Esophagus muscularis mucosa (tissue), 4 donors: ENCODE measurements around the gene HS1BP3. TPM values are rescaled to one million over a fixed set of nuclear protein-coding genes. Genes with fewer than 3 reads are reported as not detected.

Source experiments
- DNase-seq: peaks from one replicate; pipeline ENCODE4 v3.0.0-alpha.2; 2017; ENCODE audit errors: extremely low spot score
- H3K27ac ChIP-seq, 4 donors: fragments of 200-600 bp; sonication (generic); replicated peaks in 1 of 4; 1 replicate in 3 of 4; 2 replicates in 1 of 4; pipeline ENCODE4 v1.5.1; 2016 to 2019; ENCODE audit warnings: mild to moderate bottlenecking in 1 of 4
- H3K27me3 ChIP-seq, 4 donors: fragments of 200-600 bp; sonication (generic); one replicate each; pipeline versions ENCODE4 v1.5.1 to v1.6.0; 2016 to 2019
- H3K36me3 ChIP-seq, 4 donors: fragments of 200-600 bp; sonication (generic); one replicate each; pipeline ENCODE4 v1.5.1; 2016 to 2019
- H3K4me1 ChIP-seq, 4 donors: fragments of 200-600 bp; sonication (generic); one replicate each; pipeline ENCODE4 v1.5.1; 2016 to 2019
- H3K4me3 ChIP-seq, 4 donors: fragments of 200-600 bp; sonication (generic); 1 replicate in 2 of 4; 2 replicates in 2 of 4; pipeline ENCODE4 v1.5.1; 2016 to 2019; ENCODE audit warnings: mild to moderate bottlenecking in 4 of 4, moderate library complexity in 1 of 4
- H3K9me3 ChIP-seq, 4 donors: fragments of 200-600 bp; sonication (generic); 1 replicate in 3 of 4; 2 replicates in 1 of 4; pipeline ENCODE4 v1.5.1; 2016 to 2019
- CTCF ChIP-seq, 3 experiments: fragments of 200-600 bp in 2 of 3; fragments of 450-650 bp in 1 of 3; sonication (generic) in 2 of 3; IDR thresholded peaks; one replicate each; pipeline ENCODE4 v1.5.1; 2017 to 2019; ENCODE audit warnings: antibody characterized with exemption in 3 of 3, mild to moderate bottlenecking in 2 of 3, moderate library complexity in 1 of 3
- EP300 ChIP-seq: sonication (generic); formaldehyde crosslinking; IDR thresholded peaks from one replicate; pipeline ENCODE4 v1.6.1; 2017; ENCODE audit warnings: antibody characterized with exemption
- POLR2A ChIP-seq: fragments of 450-650 bp; IDR thresholded peaks from one replicate; pipeline ENCODE4 v1.6.1; 2017; ENCODE audit warnings: antibody characterized with exemption, moderate library complexity, mild to moderate bottlenecking, low read depth
- POLR2AphosphoS5 ChIP-seq, 2 donors: sonication (generic); formaldehyde crosslinking; IDR thresholded peaks; one replicate each; pipeline ENCODE4 v1.6.1; 2017; ENCODE audit warnings: antibody characterized with exemption in 2 of 2
- WGBS: methylation state at CpG from one replicate; pipeline ENCODE4 v1.1.5; 2018; 5-methylcytosine and 5-hydroxymethylcytosine counted together
- intact Hi-C: fragments of 100-400 bp; cut with DNase I; formaldehyde crosslinking; loops from one replicate; pipeline ENCODE4 v1.15.1; 2023
- total RNA-seq, 4 donors: library from RNA; depleted of rRNA; stranded (reverse); fragments of >200 nt; gene quantifications; one replicate each; pipeline versions ENCODE4 v1.1.0 to v1.2.1, GENCODE V29; 2016

HS1BP3 gene, protein sequence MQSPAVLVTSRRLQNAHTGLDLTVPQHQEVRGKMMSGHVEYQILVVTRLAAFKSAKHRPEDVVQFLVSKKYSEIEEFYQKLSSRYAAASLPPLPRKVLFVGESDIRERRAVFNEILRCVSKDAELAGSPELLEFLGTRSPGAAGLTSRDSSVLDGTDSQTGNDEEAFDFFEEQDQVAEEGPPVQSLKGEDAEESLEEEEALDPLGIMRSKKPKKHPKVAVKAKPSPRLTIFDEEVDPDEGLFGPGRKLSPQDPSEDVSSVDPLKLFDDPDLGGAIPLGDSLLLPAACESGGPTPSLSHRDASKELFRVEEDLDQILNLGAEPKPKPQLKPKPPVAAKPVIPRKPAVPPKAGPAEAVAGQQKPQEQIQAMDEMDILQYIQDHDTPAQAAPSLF
- 10 to 100 TPM; 42.6 to 95.6 (median 60.0) TPM for total RNA-seq

- Histone ChIP-seq H3K27me3 (no peaks in the 10 kb centered on the region), H3K4me3 (peak within 1 kb of the TSS; percentile 76 to 96 (median 90)), H3K9me3 (no peaks in the 10 kb centered on the region), H3K4me1 (peaks cover 28 to 59% (median 56%) of the 10 kb centered on the region in 4 donors), H3K36me3 (peaks cover 0 to 11% (median 7%) of the 10 kb centered on the region in 4 donors), H3K27ac (peak within 1 kb of the TSS; percentile 93 to 98 (median 98))
- DNase-seq = peak; percentile 94
- TF ChIP-seq POLR2AphosphoS5 (IDR thresholded peaks at IDR 0.05) (peak; percentile 82 to 97), CTCF (IDR thresholded peaks at IDR 0.05) (peak; percentile 95 to 99 (median 99)), EP300 (no peak), POLR2A (peak; percentile 87)
- intact Hi-C loops = no loop called here
- 0% methylated on average over 12 of the region's 72 CpGs for WGBS
Measured at GRCh38 chr2:20650877-20651730, at the start of gene HS1BP3. HS1BP3 (minus strand) TSS chr2:20651098; CDS start chr2:20651063, 35 bp downstream.

DNA sequence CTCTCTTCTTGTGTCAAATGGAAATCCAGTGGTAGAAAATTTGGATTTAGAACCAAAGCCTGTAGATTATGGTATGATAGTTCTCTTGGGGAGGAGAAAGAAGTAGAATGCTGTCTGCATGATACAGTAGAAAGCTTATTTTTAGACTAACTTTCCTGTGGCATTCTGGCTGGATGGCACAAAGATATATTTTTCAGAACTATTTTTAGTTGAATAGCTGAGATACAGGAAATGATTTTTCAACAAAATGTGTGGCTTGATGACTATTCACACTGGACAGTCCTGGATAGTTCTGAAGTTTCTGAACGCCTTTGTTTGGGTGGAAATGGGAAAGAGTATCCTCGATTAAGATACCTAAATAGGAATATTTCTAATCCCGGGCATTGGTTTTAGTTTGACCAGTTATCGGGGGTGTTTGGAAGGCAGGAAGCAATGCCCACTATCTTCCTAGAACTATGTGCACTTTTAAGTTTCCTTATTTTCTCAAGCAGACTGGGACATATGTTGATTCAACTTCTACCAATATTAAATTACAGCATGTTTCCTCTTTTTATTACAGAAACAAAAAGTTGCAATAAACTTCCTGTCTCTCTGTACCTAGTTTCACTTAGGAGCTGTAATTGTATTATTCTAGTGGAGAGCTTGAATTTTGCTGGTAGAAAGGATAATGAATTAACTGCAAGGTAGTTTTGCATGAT is 48.2 kb upstream of the HS1BP3 start:
- intact Hi-C loops = no loop called here
- H3K36me3 ChIP-seq = peaks cover 0 to 29% (median 5%) of the 10 kb centered on the region in 4 donors
- H3K9me3 ChIP-seq = no peaks in the 10 kb centered on the region
- peaks cover 0 to 8% (median 0%) of the 10 kb centered on the region in 4 donors for H3K4me1 ChIP-seq
- DNase-seq = no peak
- TF ChIP-seq POLR2AphosphoS5 (IDR thresholded peaks at IDR 0.05) (no peak), POLR2A (no peak), CTCF (IDR thresholded peaks at IDR 0.05) (no peak), EP300 (no peak)
- no peaks in the 10 kb centered on the region for H3K27me3 ChIP-seq
- no peak overlapping the region for H3K27ac ChIP-seq
- WGBS = 42% methylated on average over 4 of the region's 4 CpGs
- no peak overlapping the region for H3K4me3 ChIP-seq

GRCh38 chr2:20697322-20697934 is 46.5 kb upstream of the HS1BP3 start:
- WGBS = 98% methylated on average over 2 of the region's 2 CpGs
- no peaks in the 10 kb centered on the region for H3K9me3 ChIP-seq
- intact Hi-C loops = no loop called here
- no peak overlapping the region for H3K4me3 ChIP-seq
- H3K27ac ChIP-seq = no peak overlapping the region
- no peaks in the 10 kb centered on the region for H3K27me3 ChIP-seq
- no peak for TF ChIP-seq CTCF (IDR thresholded peaks at IDR 0.05)
- no peak for TF ChIP-seq POLR2A
- no peak for TF ChIP-seq EP300
- no peak for TF ChIP-seq POLR2AphosphoS5 (IDR thresholded peaks at IDR 0.05)
- DNase-seq = no peak
- H3K4me1 ChIP-seq = peaks cover 0 to 8% (median 0%) of the 10 kb centered on the region in 4 donors
- H3K36me3 ChIP-seq = peaks cover 0 to 36% (median 7%) of the 10 kb centered on the region in 4 donors

DNA sequence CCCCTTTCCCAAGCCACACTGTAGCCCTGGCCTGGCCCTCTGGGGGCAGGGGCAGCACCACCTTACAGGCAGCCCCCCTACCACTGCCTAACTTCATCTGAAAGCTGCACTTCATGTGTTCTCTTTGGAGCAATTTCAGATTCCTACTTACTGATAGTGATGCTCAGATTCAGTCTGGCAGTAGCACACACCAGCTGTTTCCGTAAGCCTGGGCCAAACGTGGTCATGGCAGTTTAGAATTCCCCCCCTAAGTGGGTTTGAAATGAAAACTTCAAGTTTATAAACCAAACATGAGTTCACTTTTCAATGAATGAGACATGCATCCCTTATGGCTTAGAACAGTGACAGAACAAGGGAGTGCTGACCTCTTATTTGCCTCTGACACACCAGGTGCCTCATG is 45.5 kb upstream of the HS1BP3 start:
- Histone ChIP-seq H3K9me3 (no peaks in the 10 kb centered on the region), H3K4me3 (no peak overlapping the region), H3K27ac (no peak overlapping the region), H3K27me3 (no peaks in the 10 kb centered on the region), H3K4me1 (peaks cover 0 to 8% (median 0%) of the 10 kb centered on the region in 4 donors), H3K36me3 (peaks cover 0 to 39% (median 7%) of the 10 kb centered on the region in 4 donors)
- WGBS = 100% methylated on average over 2 of the region's 2 CpGs
- DNase-seq = no peak
- TF ChIP-seq CTCF (IDR thresholded peaks at IDR 0.05) = no peak
- no peak for TF ChIP-seq EP300
- TF ChIP-seq POLR2AphosphoS5 (IDR thresholded peaks at IDR 0.05) = no peak
- no peak for TF ChIP-seq POLR2A
- intact Hi-C loops = no loop called here
